Esophagus muscularis mucosa (tissue), 3 donors: ENCODE data around the gene OGDH.

Experiments
- CTCF ChIP-seq, 3 experiments: fragments of 200-600 bp in 2 of 3; fragments of 450-650 bp in 1 of 3; sonication (generic) in 2 of 3; IDR thresholded peaks; one replicate each; pipeline ENCODE4 v1.5.1; 2017 to 2019; ENCODE audit warnings: antibody characterized with exemption in 3 of 3, mild to moderate bottlenecking in 2 of 3, moderate library complexity in 1 of 3
- POLR2A ChIP-seq: fragments of 450-650 bp; IDR thresholded peaks from one replicate; pipeline ENCODE4 v1.6.1; 2017; ENCODE audit warnings: antibody characterized with exemption, moderate library complexity, mild to moderate bottlenecking, low read depth
- POLR2AphosphoS5 ChIP-seq, 2 donors: sonication (generic); formaldehyde crosslinking; IDR thresholded peaks; one replicate each; pipeline ENCODE4 v1.6.1; 2017; ENCODE audit warnings: antibody characterized with exemption in 2 of 2

- TF ChIP-seq CTCF (IDR thresholded peaks at IDR 0.05) (no peak), POLR2AphosphoS5 (IDR thresholded peaks at IDR 0.05) (no peak), POLR2A (no peak)
These were observed 46.1 kb downstream of the OGDH start for GRCh38 chr7:44652535-44652934.
